OCI-LY7 (cell line): ENCODE results near the gene FYN.

Experiments used
- CTCF ChIP-seq: fragments of 200-600 bp; sonication (generic); conservative IDR thresholded peaks from 2 replicates; pipeline ENCODE4 v1.5.1; 2014; ENCODE audit warnings: mild to moderate bottlenecking, antibody characterized with exemption, low read length, moderate library complexity, mixed read lengths
- EZH2phosphoT487 ChIP-seq: fragments of 200-600 bp; sonication (generic); IDR thresholded peaks from 2 replicates; pipeline ENCODE4 v1.6.1; 2018; ENCODE audit warnings: low read depth, borderline replicate concordance, mild to moderate bottlenecking, mixed run types, antibody characterized with exemption, low read length, moderate library complexity, mixed read lengths

GRCh38 chr6:111782887-111783466 lies 90.3 kb downstream of the FYN start:
- TF ChIP-seq CTCF, result no peak
- no peak for TF ChIP-seq EZH2phosphoT487
